Activated naive CD4-positive, alpha-beta T cell treated with anti-CD3 and anti-CD28 coated beads, Interleukin-2, amount 50 U/mL, for 16 hours (primary cell): ENCODE results near the gene ANKZF1.
A peak's percentile ranks its signal among the peaks of the same experiment; 100 is the strongest.
"Not testable (repeated sequence)": the region's sequence is repeated elsewhere in the genome, so short reads cannot be mapped to it uniquely, and the experiment has no call there.

Source experiments
- DNase-seq: peaks from one replicate; pipeline ENCODE4 v3.0.0-alpha.2; 2020

The ANKZF1 gene, protein sequence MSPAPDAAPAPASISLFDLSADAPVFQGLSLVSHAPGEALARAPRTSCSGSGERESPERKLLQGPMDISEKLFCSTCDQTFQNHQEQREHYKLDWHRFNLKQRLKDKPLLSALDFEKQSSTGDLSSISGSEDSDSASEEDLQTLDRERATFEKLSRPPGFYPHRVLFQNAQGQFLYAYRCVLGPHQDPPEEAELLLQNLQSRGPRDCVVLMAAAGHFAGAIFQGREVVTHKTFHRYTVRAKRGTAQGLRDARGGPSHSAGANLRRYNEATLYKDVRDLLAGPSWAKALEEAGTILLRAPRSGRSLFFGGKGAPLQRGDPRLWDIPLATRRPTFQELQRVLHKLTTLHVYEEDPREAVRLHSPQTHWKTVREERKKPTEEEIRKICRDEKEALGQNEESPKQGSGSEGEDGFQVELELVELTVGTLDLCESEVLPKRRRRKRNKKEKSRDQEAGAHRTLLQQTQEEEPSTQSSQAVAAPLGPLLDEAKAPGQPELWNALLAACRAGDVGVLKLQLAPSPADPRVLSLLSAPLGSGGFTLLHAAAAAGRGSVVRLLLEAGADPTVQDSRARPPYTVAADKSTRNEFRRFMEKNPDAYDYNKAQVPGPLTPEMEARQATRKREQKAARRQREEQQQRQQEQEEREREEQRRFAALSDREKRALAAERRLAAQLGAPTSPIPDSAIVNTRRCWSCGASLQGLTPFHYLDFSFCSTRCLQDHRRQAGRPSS

DNA sequence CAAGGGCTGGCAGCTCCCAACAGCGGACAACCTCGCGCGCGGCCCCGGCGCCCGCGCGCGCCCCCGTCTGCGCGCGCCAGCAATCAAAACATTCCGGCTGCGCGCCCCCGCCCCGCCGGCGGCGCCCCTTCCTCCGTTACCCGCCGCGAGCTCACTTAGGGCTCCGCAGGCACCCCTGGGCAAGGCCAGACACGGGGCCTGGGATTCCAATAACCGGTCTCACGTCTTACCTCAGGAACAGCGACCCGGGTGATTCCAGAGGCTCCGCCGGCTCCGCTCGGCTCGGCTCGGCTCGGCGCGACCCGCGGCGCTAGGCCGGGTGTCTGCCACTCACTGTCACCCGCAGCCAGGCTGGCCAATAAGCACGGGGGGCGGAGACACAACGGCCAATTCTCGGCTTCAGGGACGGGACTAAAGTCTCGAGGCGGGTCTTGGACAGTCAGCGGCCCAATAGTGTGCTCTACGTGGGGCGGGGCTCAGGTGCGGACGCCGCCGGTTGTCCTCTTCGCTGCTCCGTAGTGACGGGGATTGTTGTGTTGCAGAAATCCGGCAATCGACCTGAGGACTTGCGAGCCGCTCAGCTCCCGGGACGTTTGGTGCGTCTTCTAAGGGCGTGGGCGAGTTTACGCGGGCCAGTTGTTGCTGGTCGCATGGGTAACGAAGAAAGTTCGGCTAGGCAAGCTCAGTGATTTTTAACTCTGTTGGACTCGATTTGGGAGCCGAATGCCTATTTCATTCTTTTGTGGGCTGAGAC lies at the start of gene ANKZF1, which contains the start of gene ATG9A:
TSS of gene ANKZF1 (plus strand) at position 502 of the 754 bp plus-strand sequence. CDS start 452 bp downstream, outside the sequence.
TSS of gene ATG9A (minus strand) at position 332 of the 754 bp plus-strand sequence. CDS start 1,612 bp downstream, outside the sequence.
- DNase-seq, result peak; percentile 99

GRCh38 chr2:219180961-219181360 lies 48.6 kb upstream of the ANKZF1 start:
- no peak for DNase-seq

DNA sequence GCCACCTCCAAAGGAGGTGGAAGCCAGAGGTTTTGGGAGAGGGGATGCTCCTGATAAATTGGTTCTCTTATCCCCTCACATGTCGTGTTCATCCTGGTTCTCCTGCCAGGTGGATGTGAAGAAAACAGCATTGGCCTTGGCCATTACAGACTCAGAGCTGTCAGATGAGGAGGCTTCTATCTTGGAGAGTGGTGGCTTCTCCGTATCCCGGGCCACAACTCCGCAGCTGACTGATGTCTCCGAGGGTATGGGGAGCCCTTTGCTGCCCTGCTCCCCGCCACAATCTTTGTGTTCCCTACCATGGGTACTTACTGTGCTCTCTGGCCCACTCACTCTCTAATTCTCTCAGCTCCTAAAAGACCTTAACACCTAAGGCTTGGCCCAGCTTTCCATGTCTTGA lies 48.1 kb upstream of the ANKZF1 start:
- no peak for DNase-seq

DNA sequence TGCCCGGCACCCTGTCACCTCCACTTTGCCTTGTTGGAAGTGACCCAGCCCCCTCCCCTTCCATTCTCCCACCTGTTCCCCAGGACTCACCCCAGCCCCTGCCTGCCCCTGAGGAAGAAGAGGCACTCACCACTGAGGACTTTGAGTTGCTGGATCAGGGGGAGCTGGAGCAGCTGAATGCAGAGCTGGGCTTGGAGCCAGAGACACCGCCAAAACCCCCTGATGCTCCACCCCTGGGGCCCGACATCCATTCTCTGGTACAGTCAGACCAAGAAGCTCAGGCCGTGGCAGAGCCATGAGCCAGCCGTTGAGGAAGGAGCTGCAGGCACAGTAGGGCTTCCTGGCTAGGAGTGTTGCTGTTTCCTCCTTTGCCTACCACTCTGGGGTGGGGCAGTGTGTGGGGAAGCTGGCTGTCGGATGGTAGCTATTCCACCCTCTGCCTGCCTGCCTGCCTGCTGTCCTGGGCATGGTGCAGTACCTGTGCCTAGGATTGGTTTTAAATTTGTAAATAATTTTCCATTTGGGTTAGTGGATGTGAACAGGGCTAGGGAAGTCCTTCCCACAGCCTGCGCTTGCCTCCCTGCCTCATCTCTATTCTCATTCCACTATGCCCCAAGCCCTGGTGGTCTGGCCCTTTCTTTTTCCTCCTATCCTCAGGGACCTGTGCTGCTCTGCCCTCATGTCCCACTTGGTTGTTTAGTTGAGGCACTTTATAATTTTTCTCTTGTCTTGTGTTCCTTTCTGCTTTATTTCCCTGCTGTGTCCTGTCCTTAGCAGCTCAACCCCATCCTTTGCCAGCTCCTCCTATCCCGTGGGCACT lies 47.1 kb upstream of the ANKZF1 start:
- no peak for DNase-seq

GRCh38 chr2:219183151-219183772 lies 46.3 kb upstream of the ANKZF1 start:
- no peak for DNase-seq

GRCh38 chr2:219184121-219184520 lies 45.5 kb upstream of the ANKZF1 start:
- DNase-seq, result no peak

DNA sequence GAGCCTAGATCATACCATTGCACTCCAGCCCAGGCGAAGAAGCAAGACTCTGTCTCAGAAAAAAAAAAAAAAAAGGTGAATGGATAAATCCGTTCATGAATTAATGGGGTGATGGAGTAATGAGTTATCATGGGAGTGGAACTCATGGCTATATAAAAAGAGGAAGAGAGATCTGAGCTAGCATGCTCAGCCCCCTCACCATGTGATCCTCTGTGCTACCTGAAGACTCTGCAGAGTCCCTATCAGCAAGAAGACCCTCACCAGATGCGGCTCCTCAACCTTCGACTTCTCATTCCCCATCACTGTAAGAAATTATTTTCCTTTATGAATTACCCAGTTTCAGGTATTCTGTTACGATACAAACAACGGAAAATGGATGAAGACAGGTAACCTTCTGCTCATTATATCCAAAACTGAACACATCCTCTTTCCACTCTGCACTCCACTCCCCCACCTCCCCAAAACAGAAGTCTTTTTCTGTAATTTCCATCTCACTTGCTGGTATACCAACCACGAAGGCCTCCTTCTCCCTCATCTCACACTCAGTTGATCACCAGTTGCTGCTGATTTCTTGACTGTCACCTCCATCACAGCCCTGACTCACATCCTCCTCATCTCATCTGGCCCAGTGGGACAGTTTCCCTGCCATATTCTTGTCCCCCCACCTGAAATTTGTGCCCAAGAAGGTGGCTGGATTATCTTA lies 42.7 kb upstream of the ANKZF1 start:
- no peak for DNase-seq

GRCh38 chr2:219197388-219197787 lies 32.2 kb upstream of the ANKZF1 start:
- no peak for DNase-seq

DNA sequence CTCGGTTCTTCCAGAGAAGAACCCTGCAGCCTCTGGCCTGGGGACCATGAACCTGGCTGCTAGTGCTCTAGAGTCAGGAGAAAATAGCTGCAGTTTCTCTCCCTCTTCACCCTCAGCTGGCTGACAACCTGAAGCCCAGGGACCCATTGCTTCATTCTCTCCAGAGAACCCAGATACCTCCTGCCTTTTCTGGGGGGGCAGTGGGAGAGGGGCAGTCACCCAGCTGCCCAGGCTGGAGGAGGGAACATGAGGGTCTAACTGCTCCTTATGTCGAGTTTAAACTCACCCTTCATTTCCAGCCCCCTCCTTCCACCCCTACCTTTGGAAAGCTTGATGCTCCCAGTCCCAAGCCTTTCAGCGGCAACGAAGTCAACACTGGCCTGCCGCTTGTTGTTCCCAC lies 30.6 kb upstream of the ANKZF1 start:
- DNase-seq, result no peak

DNA sequence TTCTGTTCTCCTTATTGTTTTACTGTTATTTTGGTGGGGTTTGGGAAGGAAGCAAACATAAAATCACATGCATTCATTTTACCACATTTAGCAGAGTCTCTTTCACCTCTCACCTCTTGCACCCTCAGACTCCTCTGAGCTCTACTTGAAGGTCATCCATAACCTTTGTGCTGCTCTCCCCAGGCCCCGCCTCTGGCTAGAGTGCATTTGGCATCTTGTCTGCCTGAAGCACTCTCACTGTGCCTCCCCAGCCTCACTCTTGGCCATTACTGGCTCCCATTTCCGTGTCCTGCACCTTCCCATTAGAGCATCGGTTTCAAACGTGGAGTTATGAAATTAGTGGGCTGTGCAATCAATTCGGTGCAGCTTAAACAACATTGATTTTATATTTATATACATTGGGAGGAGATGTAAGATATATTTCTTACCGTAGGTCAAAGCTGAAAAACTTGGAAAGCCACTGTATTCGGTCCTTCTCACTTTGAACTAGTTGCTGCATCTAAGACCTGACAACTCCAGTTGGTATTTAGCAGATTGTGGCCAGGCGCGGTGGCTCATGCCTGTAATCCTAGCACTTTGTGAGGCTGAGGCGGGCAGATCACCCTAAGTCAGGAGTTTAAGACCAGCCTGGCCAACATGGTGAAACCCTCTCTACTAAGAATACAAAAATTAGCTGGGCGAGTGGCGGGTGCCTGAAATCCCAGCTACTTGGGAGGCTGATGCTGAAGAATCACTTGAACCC lies 30.0 kb upstream of the ANKZF1 start:
- no peak for DNase-seq

DNA sequence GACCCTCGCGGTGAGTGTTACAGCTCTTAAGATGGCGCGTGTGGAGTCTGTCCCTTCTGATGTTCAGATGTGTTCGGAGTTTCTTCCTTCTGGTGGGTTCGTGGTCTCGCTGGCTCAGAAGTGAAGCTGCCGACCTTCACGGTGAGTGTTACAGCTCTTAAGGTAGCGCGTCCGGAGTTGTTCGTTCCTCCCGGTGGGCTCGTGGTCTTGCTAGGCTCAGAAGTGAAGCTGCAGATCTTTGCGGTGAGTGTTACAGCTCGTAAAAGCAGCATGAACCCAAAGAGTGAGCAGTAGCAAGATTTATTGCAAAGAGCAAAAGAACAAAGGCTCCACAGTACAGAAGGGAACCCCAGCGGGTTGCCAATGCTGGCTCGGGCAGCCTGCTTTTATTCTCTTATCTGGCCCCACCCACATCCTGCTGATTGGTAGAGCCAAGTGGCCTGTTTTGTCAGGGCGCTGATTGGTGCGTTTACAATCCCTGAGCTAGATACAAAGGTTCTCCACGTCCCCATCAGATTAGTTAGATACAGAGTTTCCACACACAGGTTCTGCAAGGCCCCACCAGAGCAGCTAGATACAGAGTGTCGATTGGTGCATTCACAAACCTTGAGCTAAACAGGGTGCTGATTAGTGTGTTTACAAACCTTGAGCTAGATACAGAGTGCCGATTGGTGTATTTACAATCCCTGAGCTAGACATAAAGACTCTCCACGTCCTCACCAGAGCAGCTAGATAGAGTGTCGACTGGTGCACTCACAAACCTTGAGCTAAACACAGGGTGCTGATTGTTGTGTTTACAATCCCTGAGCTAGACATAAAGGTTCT lies 28.9 kb upstream of the ANKZF1 start:
- DNase-seq, result not testable (repeated sequence)

GRCh38 chr2:219201331-219201730 lies 28.3 kb upstream of the ANKZF1 start:
- not testable (repeated sequence) for DNase-seq

DNA sequence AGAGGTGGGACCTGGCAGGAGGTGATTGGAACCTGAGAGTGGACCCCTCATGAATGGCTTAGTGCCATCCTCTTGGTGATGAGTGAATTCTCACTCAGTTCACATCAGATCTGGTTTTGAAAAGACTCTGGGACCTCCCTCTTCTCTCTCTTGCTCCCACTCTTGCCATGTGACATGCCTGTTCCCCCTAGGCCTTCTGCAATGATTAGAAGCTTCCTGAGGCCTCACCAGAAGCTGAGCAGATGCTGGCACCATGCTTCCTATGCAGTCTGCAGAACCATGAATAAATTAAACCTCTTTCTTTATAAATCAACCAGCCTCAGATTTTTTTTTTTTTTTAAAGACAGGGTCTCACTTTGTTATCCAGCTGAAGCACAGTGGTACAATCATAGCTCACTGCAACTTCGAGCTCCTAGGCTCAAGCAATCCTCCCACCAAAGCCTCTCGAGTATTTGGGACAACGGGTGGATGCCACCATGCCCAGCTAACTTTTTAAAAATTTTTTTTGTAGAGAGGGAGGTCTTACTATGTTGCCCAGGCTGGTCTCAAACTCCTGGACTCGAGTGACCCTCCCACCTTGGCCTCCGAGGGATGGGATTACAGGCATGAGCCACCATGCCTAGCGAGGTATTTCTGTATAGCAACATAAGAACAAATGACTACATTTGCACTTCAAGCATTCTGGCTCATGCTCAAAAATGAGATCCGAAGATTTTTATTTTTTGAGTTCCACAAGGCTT lies 25.0 kb upstream of the ANKZF1 start:
- DNase-seq, result no peak

DNA sequence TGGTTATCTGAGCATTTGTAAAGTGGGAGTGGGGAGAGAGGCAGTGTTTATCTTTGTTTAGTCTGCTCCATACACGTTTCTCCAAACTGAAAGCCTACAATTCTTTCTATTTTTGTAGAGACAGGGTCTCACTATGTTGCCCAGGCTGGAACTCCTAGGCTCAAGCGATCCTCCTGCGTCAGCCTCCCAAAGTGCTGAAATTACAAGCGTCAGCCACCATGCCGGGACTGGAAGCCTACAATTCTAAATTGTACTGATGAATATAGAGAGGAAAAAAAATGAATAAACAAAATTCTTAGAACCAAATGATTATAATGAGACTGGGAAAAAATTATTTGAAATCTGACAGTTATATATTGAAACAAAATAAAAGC lies 24.5 kb upstream of the ANKZF1 start:
- no peak for DNase-seq

DNA sequence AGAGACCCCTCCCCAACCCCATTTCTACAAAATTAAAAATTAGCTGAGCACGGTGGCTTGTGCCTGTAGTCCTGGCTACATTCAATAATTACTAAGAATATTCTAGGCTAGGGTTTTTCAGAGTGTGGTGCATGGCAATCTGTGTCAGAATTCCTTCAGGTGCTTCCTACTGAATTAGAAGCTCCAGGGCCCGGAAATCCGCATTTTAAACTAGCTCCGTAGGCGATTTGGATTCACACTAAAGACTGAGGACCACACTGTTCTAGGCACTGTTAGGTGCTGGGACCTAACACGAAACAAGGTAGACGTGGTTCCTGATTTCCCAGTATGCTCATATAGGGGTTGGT lies 23.7 kb upstream of the ANKZF1 start:
- DNase-seq, result no peak

- peak; percentile 96 for DNase-seq
Measured at GRCh38 chr2:219206328-219207133, 23.1 kb upstream of the ANKZF1 start, which contains the start of gene ZFAND2B. TSS of gene ZFAND2B (plus strand) at chr2:219206782. CDS start at chr2:219206988, 206 bp downstream.

GRCh38 chr2:219207134-219207883 lies 22.3 kb upstream of the ANKZF1 start:
- DNase-seq, result no peak
